HG03378 (cell line): ENCODE results near the gene ARRDC4.

Experiments used
- ATAC-seq: cut with Tn5 transposase; IDR thresholded peaks from one replicate; pipeline ENCODE4 v1.9.1; 2021; ENCODE audit warnings: mild to moderate bottlenecking, moderate library complexity; ENCODE audit not compliant: unreplicated experiment

ARRDC4 gene

GRCh38 chr15:97960364-97961066, at the start of gene ARRDC4:
TSS of gene ARRDC4 (plus strand) at chr15:97960703. CDS start at chr15:97960862, 159 bp downstream.
- peak; percentile 95 for ATAC-seq

GRCh38 chr15:97914711-97915110, 45.8 kb upstream of the ARRDC4 start:
- ATAC-seq: no peak

- ATAC-seq: no peak
Observed at GRCh38 chr15:97915261-97915660, 45.2 kb upstream of the ARRDC4 start.

- no peak for ATAC-seq
Observed at GRCh38 chr15:97921296-97921865, 39.1 kb upstream of the ARRDC4 start.

- ATAC-seq: no peak
Observed at GRCh38 chr15:97929456-97930229, 30.9 kb upstream of the ARRDC4 start.

- no peak for ATAC-seq
Observed at GRCh38 chr15:97930230-97930629, 30.3 kb upstream of the ARRDC4 start.

GRCh38 chr15:97931314-97931713, 29.2 kb upstream of the ARRDC4 start:
- no peak for ATAC-seq

- no peak for ATAC-seq
Observed at GRCh38 chr15:97933589-97933988, 26.9 kb upstream of the ARRDC4 start.

GRCh38 chr15:97940993-97941392, 19.5 kb upstream of the ARRDC4 start:
- ATAC-seq: no peak

- ATAC-seq: no peak
Observed at GRCh38 chr15:97941572-97941971, 18.9 kb upstream of the ARRDC4 start.

GRCh38 chr15:97944724-97945123, 15.8 kb upstream of the ARRDC4 start:
- ATAC-seq: no peak

GRCh38 chr15:97947465-97948260, 12.8 kb upstream of the ARRDC4 start:
- no peak for ATAC-seq

- no peak for ATAC-seq
Observed at GRCh38 chr15:97953254-97953653, 7.2 kb upstream of the ARRDC4 start.

- no peak for ATAC-seq
Observed at GRCh38 chr15:97953748-97954147, 6.8 kb upstream of the ARRDC4 start.

GRCh38 chr15:97955035-97955434, 5.5 kb upstream of the ARRDC4 start:
- no peak for ATAC-seq

GRCh38 chr15:97955529-97955928, 5.0 kb upstream of the ARRDC4 start:
- no peak for ATAC-seq

- ATAC-seq: no peak
Observed at GRCh38 chr15:97959724-97960363, 659 bp upstream of the ARRDC4 start.

GRCh38 chr15:97961067-97961954, 808 bp downstream of the ARRDC4 start:
- ATAC-seq: no peak

- ATAC-seq: no peak
Observed at GRCh38 chr15:97962263-97962662, 1.8 kb downstream of the ARRDC4 start.

- ATAC-seq: no peak
Observed at GRCh38 chr15:97963779-97964178, 3.3 kb downstream of the ARRDC4 start.
